ENCODE data around the gene HACL1.

HACL1 gene

DNA sequence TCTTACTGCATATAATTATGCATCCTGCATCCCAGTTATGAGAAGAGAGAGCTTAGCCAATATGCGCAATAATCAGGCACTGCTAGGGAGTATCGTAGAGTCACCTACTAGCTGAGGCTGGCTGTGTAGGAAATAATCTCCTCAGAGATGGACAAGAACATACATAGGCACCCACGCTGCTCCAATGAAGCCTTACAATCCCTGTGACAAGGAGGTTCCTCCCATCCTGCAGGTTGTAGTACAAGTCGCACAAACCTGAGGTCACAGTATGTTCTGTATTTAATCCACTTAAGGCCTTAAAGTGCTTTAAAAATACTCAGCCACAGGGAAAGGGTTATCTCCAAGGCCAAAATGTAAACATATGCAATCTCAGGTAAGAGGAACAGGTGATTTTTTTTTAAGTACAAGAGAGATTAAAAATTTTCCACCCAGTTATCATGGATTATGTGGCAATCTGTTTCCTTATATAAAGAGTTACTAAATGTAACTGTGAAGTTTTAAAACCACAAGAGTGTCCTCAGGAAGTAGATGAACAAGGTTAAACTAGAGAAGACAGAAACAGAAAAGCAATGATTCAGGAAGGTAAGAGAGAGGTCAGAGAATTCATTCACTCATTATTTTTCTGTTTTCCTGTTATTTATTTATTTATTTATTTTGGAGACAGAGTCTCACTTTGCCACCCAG lies 72.4 kb downstream of the HACL1 start:
- no peak for DNase-seq (ENCODE audit: low read depth in 2 of 3, low spot score in 1 of 3)

DNA sequence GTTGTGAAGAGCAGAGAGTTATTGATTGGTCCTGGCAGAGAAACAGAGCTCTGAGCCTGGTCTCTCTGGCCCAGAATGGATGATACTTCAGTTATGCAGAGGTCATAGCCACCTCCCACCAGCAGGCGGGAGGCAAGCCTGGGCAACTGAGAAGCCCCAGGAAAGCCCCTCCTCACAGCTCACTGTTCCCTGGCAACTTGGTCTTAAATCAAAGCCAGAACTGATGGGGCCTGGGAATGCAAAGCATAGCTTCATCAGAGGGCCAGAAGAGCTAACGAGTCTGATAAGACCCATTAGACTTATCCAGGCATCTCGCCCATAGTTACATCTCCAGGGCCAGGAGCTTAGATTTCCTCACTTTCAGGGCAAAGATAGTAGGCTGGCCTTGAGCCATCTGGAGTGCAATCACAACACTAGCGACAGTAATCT lies 74.3 kb downstream of the HACL1 start:
- DNase-seq (ENCODE audit: low read depth in 2 of 3, low spot score in 1 of 3) = no peak

DNA sequence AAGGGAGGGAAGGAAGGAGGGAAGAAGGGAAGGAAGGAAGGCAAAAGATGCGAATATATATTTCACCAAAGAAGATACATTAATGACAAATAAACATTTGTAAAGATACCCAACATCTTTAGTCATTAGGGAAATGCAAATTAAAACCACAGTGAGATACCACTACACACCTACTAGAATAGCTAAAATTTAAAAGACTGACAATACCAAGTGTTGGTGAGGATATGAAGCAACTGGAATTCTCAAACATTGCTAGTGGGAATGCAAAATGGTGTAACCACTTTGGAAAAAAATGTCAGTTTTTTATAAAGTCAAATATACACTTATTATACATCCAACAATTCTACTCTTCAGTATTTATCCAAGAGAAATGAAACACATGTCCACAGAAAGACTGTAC lies 75.6 kb downstream of the HACL1 start:
- DNase-seq (ENCODE audit: low read depth in 2 of 3, low spot score in 1 of 3) = no peak

DNA sequence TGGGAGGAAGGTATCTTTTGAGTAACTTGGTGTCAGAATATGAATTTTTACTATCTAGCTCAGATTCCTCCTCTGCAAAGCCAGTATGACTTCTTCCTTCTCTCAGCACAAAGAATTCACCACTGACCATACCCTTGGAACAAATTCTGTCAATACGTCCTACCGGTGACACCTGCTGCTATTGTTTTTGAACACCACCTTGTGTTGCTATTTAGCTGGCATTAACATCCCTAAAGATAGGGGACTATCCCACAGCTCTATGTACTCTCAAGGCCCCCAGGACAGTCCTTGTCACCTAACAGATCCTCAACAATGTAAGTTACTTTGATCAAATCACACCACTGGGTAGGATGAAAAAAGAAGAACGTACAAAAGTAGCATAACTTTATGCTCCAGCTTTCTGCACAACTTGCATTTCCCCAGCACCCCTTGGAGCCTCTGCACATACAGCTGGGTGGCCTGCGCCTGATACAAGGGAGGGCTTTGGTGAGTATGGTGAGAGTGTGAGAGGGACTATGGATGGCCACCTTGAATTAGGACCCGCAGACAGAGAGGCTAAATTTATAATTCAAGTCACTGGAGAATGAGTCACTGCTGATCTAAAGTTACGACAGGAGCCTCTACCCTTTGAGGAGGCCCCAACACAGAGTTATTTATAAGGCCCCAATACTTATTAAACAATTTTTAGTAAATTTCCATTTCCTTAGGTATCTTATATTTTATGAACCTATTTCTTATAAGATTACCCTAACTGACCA lies 77.5 kb downstream of the HACL1 start:
- DNase-seq (ENCODE audit: low read depth in 2 of 3, low spot score in 1 of 3) = no peak

DNA sequence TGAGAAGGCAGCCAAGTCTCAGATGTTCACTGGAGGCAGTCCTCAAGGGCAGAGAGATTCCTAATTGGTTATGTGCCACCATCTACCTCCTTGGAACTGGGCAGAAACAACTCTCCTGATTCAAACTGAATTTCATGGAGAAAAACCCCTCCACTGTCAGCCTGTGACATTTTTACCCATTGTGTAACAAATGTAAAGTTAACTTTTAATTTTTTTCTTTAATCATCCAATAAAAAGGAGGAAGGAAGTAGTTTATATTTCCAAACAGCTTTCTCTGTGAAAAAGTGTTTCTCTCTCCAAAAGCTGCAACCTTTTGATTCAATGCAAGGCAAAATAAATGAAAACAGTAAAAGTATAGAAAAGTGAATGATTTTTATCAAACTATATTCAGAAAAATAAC lies 79.4 kb downstream of the HACL1 start:
- DNase-seq (ENCODE audit: low read depth in 2 of 3, low spot score in 1 of 3) = no peak

DNA sequence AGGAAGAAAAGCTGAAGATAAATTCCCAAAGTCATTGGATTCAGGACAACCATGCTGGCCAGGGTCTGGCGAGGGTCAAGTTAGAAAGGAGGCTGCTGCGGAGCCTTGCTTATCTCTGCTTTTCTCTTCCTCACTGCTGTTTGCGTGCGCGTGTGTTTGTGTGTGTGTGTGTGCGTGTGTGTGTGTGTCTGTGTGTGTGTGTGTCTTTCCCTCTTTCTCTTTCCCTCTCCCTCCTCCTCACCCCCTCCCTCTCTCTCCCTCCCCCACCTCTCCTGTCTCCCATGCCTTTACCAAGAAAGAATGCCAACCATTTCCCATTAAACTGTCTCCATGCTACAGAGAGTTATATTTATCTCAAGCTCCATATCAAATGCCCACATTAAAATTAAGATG lies 79.8 kb downstream of the HACL1 start, which contains the start of gene COLQ:
COLQ (minus strand) TSS at position 134 of the 393 bp plus-strand sequence; CDS start at position 53, 81 bp downstream.
- no peak for DNase-seq (ENCODE audit: low read depth in 2 of 3, low spot score in 1 of 3)

DNA sequence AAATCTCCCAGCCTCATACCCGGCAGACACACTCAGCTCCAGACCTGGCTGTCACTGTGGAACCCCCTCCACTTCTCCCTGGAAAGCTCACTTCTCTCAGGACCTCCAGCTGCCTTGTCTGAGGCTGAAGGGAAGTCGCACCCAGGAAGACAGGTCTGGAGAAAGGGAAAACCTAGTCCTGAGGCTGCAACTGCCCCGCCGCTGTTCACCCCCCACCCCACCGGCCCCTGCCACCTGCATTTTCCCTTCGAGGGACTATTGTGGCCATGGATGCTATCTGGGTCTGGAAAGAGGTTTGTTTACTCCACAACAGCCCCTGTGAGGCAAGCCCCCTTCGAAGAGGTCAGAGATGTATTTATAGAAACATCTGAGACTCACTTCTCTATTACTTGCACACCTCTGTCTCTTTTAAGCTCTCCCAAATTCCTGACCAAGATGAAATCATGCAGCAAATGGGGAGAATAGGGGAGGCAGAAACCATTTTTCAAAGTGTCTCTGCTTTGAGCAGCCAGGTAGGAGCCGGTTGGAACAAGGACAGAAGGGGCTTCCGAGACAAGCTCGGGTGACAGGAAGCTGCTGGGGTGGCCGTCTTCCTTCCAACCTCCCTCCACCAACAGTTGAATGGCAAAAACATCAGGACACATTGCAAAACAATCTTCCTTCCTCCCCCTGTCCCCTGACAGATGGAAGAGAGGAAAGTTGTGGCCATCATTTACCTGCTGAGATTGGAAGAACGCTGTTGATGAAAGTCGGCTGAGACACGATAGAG lies 80.4 kb downstream of the HACL1 start:
- no peak for DNase-seq (ENCODE audit: low read depth in 2 of 3, low spot score in 1 of 3)

DNA sequence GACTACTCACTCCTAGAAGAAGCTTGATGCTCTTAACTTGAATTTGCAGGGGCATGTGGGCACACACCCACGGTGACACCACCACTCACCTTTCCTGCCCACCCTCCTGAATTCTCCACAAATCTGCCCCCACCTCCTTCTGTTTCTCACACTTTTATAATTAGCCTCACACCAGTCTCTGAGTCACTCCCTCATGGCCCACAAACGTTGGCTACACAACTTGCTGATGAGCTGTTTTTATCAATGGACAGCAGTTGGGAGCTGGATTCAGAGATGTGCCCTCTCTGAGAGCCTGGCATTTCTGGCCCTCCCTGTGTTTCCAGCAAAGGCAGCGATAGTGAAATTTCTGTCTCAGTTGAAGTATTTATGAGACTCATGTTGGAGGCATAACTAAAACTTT lies 81.2 kb downstream of the HACL1 start:
- no peak for DNase-seq (ENCODE audit: low read depth in 2 of 3, low spot score in 1 of 3)

DNA sequence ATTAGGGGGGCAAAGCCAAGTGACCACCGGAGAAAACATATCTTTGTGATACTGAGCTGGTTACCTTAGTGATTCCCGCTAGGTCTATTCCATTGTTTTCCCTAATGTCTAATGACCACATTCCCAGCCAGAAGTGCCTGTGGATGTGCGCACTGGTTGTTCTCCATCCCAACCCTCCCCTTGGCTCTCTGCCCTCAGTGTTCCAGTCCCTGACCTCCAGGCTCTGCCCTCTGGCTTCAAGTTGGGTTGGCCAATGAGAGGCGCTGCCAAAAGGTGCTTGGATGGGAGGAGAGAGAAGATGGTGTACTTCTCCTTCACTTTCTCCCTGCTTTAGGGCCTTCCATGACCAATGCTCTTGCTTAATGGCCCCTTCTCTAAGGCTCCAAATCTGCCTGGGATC lies 82.3 kb downstream of the HACL1 start:
- no peak for DNase-seq (ENCODE audit: low read depth in 2 of 3, low spot score in 1 of 3)

DNA sequence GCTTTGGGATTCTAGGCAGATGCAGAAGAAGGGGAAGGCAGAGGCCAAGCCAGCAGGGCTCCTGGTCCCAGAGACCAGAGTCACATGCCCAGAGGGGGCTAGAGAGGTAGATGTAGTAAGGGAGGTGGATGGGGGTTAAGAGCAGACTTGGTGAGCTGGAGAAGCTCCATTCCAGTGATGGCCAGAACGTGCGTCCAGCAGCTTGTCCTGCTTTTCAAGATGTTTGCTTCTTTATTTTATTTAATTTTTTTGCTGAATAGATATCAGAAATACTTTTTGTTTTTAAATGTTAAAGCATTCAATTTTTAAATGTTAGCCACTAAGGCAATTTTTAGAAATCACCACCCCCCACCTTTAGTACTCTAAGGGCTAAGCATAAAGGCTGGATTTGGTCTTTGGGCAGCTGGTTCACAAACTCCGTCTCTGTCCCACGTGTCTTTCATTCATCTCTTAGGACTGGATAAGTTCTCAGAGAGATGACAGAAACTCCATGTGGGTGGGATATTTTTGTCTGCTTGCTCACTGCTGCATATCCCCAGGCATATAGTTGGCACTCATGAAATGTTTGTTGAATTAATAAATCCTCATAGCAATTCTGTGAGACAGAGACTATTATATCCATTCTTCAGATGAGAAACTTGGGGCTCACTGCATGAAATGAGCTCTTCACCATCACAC lies 86.6 kb downstream of the HACL1 start:
- DNase-seq (ENCODE audit: low read depth in 2 of 3, low spot score in 1 of 3) = no peak

DNA sequence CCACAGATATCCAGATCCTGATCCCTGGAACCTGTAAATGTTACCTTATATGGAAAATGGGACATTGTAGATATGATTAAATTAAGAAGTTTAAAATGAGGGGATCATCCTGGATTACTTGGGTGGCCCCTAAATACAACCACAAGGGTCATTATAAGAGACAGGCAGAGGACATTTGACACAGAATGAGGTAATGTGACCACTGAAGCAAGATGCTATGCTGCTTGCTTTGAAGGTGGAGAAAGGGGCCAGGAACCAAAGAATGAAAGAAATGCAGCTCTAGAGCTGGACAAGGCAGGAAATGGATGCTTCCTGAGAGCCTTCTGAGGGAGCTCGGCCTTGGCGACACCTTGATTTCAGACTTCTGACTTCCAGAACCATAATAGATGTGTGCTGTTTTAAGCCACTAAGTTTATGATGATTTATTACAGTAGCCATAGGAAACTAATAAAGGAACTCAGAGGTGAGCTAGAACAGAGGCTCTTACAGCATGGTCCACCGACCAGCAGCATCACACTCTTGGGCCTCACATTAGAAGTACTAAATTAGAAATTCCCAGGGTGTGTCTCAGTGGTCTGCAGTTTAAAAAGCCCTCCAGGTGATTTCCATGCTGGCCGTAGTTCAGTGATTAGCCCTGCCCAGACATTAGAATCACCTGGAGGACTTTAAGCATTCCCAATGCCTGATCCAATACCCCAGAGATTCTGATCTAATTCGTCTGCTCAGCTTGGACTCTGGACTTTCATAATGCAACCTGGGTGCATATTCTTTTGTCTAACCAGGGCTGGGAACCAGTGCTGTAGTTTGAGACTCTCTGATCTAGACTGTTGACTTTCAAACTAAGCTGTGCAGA lies 87.3 kb downstream of the HACL1 start:
- no peak for DNase-seq (ENCODE audit: low read depth in 2 of 3, low spot score in 1 of 3)

DNA sequence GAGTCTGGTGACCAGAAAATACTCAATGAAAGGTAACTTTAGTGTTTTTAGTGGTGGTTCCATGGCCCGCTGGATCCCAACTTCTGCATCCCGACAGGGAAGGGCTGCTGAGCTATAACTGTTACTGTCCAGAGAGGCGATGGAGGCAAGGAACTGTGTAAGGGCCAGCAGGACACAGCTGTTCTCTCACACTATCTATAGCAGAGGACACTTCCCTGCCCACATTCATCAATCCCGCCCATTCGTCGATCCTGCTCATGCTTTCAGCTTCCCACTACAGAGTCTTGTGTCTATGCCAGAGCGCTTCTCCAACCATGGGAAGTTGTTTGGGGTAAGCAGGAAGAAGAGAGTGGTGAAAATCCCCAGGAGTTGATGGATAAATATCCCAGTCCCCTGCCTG lies 88.3 kb downstream of the HACL1 start:
- no peak for DNase-seq (ENCODE audit: low read depth in 2 of 3, low spot score in 1 of 3)

DNA sequence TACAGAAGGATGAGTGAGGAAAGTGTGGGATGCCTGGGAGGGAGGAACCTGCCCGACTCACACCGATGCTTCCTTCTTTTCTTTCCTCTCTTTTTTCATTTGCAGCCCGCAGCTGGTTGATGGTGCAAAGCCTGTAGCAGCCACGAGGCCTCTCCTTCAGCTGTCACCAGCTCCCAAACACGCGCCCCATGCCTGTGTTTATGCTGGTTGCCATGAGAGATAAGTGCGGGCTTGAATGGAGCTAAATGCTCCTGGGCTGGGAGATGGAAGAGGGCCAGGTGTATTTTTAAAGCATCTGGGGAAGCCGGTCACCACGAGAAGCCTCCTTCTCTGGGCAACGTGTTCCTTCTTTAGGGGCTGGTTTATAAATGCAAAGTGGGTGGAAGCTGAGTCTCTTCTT lies 89.2 kb downstream of the HACL1 start:
- no peak for DNase-seq (ENCODE audit: low read depth in 2 of 3, low spot score in 1 of 3)

DNA sequence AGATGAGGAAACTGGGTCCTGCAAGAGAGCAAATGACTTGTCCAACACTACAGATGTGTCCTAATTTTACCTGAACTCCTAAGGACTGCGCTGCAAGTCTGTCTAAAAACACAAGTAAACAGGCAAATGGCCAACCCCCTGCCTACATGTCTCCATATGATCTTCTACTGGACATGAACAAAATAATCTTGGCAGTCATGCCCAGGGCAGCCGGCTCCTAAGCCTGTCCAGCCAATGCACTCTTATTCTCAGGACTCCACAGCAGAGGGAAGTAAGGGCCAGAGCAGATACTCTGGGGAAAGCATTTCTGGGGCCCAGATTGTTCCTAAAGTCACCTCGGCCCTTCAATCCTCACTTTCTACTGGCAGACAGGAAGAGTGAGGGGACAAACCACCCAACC lies 90.2 kb downstream of the HACL1 start:
- no peak for DNase-seq (ENCODE audit: low read depth in 2 of 3, low spot score in 1 of 3)

All from stimulated activated CD4-positive, alpha-beta T cell treated with anti-CD3 and anti-CD28 coated beads, Interleukin-12 subunit alpha, Interleukin-12 subunit beta, amount 100 ng/mL, for 48 hours (primary cell).